GM23248 (cell line): ENCODE measurements around the gene PACC1.

ENCODE experiments used
- EZH2 ChIP-seq: fragments of 200-600 bp; sonication (generic); IDR thresholded peaks from 2 replicates; pipeline ENCODE4 v1.6.1; 2018; ENCODE audit warnings: antibody characterized with exemption, mild to moderate bottlenecking; ENCODE audit not compliant: insufficient read depth, poor library complexity, severe bottlenecking
- EZH2phosphoT487 ChIP-seq: fragments of 200-600 bp; sonication (generic); IDR thresholded peaks from 2 replicates; pipeline ENCODE4 v1.6.1; 2018; ENCODE audit warnings: antibody characterized with exemption, moderate library complexity, mild to moderate bottlenecking, low read depth; ENCODE audit not compliant: insufficient read depth

- TF ChIP-seq EZH2phosphoT487 (no peak), EZH2 (no peak)
Observed at GRCh38 chr1:212328248-212328647, 86.4 kb downstream of the PACC1 start.
